ENCODE results near the gene ZNF609.
"Not testable (repeated sequence)": the region's sequence is repeated elsewhere in the genome, so short reads cannot be mapped to it uniquely, and the experiment has no call there.

The ZNF609 gene

DNA sequence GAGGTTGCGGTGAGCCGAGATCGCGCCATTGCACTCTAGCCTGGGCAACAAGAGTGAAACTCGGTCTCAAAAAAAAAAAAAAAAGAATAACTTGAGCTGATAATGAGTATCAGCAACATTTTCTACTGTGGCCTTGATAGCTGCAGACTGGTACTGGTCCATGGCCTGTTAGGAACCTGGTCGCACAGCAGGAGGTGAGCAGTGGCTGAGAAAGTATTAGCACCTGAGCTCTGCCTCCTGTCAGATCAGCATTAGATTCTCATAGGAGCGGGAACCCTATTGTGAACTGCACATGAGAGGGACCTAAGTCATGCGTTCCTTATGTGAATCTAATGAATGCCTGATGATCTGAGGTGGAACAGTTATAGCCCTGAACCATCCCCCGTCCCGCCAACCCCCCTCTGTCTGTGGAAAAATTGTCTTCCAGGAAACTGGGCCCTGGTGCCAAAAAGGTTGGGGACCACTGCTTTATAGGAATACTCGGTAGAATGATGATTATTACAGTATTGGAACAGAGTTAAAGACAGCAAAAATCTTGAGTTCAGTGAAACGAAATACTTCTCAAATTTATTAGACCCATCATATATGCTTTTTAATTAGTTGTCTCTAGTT, 126.0 kb downstream of the ZNF609 start:
- DNase-seq = no peak

DNA sequence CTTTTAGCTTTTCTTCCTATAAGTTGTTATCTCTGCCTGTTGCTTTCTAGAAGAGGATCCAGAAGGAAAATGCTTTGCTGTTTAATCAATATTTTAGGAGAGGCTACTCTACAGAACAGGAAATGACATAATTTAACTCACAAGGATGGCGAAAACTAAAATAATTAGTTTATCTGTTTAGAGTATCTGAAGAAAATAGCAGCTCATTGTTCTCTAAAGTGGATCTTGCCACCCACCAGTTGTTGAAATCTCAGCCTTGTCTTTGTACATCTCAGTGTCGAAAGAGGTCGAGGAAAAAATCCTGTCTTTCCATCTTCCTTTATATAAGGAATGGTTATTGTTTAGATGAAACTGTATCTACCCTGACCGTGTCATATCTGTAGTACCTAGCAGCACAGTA, 126.6 kb downstream of the ZNF609 start:
- no peak for DNase-seq

DNA sequence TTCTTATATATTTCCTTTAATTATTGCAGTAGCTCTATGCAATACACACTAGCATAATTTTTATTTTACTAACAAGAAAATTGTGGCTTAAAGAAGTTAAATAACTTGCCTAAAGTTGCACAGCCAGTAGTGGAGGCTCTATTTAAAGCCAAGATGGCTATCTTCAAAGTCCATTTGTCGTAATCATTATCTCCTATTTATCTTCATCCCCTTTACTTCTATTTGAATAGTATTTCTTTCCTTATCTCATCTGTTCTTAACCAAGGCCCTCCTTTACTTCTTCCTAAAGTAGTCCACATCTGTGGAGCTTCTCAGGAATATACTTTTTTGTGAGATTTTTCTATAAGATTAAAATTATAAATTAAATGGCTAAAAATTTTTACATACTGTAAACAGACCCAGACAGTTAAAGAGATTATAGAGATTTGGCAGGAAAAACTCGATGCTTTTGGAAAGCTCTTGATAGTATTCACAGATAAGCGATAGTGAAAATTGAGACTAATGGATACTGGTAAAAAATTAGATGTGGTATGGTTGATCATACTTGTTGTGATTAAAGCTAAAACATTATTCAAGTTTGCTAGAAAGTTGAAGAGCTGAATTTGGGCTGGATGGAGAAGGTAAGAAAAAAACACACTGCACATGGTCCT, 129.2 kb downstream of the ZNF609 start:
- DNase-seq = no peak

- DNase-seq = not testable (repeated sequence)
Measured at GRCh38 chr15:64592845-64593244, 132.5 kb downstream of the ZNF609 start.

DNA sequence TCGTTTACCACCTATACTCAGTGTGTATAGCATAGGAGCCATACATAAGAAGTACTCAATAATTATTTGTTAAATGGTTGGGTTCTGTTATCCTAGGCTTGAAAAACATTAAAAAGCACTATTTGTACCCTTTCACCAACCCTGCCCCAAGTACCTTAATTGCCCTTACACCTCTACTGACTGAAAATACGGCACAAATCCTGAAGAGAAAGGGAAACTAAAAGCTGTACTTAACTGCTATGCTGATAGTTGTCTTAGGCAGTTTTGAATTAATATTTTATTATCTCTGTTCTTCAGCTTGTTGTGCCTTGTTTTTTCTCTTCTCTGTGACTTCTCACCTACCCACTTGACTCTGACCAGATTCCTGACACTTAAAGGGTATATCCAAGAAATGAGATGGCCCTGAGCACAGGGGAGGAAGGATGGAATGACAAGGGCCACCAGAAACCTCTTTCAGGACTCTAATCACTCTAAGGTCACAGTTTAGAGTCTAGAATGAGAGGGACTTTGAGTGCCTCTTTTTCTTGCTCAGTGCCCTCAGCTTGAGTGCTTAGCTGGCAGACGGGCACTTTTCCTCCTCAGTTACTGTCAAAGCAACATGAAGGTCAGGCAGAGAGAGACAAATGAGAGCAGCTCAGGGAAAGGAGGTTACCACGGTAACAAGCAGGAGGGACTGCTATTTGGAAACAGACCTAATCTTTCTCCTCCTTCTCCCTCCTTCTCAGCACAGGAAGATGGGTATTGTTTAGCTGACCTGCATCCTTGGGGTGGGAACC, 136.5 kb downstream of the ZNF609 start:
- no peak for DNase-seq

- DNase-seq = no peak
Measured at GRCh38 chr15:64597477-64597822, 137.1 kb downstream of the ZNF609 start.

GRCh38 chr15:64599226-64599625, 138.8 kb downstream of the ZNF609 start:
- no peak for DNase-seq

GRCh38 chr15:64599716-64600115, 139.3 kb downstream of the ZNF609 start:
- no peak for DNase-seq

GRCh38 chr15:64600794-64601193, 140.4 kb downstream of the ZNF609 start:
- no peak for DNase-seq

GRCh38 chr15:64604319-64604718, 143.9 kb downstream of the ZNF609 start:
- DNase-seq = no peak

DNA sequence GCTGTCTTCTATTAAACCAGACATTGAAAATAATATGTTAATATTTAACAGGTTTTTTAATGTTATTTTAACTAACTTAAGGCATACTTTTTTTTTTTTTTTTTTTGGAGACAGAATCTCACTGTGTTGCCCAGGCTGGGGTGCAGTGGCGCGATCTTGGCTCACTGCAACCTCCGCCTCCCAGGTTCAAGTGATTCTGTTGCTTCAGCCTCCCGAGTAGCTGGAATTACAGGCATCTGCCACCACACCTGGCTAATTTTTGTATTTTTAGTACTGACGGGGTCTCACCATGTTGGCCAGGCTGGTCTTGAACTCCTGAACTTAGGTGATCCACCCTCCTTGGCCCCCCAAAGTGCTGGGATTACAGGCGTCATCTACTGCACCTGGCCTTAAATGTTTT, 147.0 kb downstream of the ZNF609 start:
- DNase-seq = not testable (repeated sequence)

GRCh38 chr15:64610257-64610919, 150.0 kb downstream of the ZNF609 start:
- DNase-seq = no peak

GRCh38 chr15:64611085-64611725, 150.8 kb downstream of the ZNF609 start:
- DNase-seq = no peak

DNA sequence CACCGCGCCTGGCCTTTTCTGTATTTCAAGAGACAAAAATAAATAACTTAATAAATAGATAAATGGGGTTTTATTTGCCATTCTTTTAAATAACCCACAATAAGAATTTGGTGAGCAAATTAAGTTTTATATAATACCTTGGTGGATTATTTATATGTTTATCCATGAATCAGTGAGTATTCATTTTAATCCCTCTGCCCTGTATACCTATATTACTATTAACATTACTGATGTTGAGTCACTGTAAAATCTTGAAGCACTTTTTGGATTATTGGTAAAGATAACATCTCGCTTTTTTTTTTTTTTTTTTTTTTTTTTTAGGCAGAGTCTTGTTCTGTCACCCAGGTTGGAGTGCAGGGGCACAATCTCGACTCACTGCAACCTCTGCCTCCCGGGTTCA, 154.1 kb downstream of the ZNF609 start:
- no peak for DNase-seq

DNA sequence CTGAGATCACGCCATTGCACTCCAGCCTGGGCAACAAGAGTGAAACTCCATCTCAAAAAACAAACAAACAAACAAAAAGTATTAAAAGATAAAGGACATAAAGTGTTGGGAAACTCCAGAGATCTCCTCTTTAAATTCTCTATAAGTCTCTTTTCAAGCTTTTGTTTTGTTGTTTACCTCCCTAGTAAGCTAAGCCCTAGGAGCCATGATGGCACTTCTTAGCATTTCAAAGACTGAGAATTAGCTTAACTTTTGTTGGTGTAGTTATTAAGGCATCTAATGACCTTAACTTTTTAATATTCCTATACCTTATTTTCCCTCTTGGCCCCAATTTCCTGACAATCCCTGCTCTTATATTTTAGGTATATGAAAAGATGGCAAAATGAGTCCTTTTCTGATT, 157.3 kb downstream of the ZNF609 start:
- no peak for DNase-seq

DNA sequence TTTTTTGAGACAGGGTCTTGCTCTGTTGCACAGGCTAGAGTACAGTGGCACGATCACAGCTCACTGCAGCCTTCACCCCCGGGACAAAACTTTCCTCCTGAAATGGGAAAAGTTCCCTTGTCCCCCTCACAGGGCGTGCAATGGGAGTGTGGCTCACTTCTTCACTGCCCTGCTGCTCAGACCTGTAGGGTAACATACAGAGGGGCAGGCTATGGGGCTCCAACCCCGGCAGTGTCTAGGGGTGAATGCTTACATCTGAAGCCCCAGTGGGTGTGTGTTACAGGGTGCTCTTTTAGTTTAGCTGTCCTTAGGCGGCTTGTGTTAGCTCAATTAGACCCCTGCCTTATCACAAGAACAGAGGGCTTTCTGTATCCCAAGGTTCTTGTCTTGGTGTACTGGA, 157.8 kb downstream of the ZNF609 start:
- DNase-seq = no peak

DNA sequence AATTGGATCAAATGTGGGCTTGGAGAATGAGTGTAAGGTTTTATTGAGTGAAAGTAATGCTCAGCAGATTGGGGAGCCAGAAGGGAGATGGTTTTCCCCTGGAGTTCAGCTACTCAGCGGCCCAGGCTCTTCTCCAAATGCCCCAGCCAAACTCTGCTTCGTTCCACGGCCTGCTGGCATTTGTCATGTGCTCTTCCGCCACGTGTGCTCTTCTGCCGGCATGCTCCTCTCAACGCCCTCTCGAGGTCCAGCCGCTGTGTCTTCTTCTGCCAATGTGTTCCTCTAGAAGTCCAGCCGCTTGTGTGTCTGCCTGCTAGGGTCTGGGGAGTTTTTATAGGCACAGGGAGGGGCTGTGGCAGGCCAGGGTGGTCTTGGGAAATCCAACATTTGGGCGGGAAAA, 158.2 kb downstream of the ZNF609 start:
- DNase-seq = no peak

DNA sequence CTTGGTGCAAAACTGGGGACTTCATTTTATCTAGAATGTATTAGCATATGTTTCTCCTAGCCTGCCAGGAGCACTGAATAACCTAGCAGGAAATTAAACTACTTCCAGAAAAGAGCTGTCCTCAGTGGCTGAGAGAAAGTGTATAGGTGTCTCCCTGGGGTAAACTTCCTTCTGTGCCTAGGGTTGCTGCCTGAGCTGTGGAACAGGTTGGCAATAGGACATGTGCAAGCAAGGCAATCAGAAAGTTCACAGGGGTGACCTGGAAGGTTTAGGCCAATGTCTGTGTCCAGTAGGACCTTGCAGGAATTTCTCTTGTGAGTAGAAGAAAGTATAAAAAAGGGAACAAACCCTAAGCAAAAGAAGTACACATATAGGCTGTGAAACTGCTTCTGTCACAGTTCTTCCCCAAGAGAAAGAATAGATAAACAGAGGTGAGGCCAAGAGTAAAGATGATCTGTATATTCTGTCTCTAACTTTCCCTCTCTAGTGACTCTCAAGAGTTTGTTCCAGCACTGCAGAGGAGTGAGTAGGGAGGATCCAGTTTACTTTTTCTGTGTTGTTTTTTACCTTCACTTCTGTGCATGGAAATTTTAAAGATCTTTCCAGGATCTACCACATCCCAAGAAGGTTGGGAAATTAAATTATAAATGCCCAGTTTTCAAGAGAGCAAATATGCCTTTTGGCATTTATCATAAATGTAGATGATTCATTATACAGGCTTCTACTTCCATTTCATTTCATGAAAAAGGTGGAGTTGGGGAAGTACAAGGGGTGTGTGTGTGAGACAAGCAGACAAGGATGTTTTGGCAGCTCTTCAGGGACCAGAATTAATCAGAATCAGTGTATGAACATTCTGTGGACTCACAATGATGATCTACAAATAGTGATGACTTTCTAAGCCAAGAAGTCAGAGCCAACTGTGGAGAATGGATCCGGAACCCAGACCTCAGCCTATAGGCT, 159.8 kb downstream of the ZNF609 start:
- DNase-seq = no peak

GRCh38 chr15:64621056-64621455, 160.7 kb downstream of the ZNF609 start:
- DNase-seq = no peak

DNA sequence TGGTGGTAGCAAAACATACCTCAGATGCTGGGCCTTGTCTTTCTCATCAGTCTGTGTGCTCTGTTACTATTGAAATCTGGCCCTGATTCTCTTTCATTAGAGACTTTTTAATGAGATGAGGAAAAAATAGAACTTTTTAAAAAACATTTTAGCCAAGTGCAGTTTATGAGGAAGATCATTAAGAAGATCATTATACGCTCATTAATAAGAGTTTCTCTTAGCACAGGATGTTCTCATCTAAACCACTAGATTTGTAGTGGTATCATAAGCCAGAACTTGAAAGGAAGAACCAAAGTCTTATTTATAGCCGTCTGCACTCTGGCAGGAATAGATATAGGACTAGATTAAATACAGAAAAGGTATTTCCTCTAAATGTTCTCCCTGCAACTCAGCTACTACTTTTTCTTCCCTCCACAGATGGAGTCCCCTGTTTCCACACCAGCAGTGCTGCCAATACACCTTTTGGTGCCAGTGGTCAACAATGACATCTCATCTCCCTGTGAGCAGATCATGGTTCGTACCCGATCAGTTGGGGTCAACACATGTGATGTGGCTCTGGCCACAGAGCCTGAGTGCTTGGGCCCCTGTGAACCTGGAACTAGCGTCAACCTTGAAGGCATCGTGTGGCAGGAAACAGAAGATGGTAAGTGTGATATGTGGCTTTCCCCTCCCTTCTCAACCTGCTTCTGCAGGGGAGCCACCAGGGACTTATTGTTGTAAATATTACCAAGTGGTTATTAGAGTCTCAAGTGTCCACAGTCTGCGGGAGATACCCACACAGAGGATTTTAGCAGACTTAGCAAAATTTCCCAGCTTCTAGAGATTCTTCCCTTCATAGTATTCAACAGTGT, 162.3 kb downstream of the ZNF609 start:
- DNase-seq = no peak
